ENCODE results near the gene QRFPR.
A peak's percentile ranks its signal among the peaks of the same experiment; 100 is the strongest.

QRFPR gene

DNA sequence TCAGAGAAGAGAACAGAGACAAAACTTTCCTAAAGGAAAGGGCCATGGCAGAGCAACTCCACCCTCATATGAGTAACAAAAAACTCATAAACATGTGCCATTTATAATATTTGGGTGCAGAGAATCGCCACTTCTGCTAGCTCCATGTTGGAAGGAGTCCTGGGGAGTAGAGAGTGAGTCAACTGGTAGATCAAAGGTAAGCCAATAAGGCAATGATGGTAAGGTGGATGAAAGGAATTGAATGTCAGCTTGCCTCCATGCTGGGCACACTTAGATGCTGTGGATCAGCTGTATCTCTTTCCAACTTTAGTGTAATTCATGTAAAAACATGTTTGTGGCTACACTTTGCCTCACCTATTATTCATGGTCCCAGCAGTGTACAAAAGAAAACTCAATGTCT is 4.7 kb downstream of the QRFPR start:
- Histone ChIP-seq H3K9ac (ENCODE audit: low read length) (no peak overlapping the region), H3K79me2 (ENCODE audit: low read length) (no peaks in the 10 kb centered on the region), H4K20me1 (ENCODE audit: insufficient read depth, low read length) (no peaks in the 10 kb centered on the region), H2AFZ (ENCODE audit: low read depth, low read length) (no peak overlapping the region), H3K9me3 (ENCODE audit: insufficient read depth, low read length) (no peaks in the 10 kb centered on the region), H3K4me1 (ENCODE audit: low read length) (peaks cover 20% of the 10 kb centered on the region), H3K27me3 (ENCODE audit: low read depth, low read length) (peaks cover 9% of the 10 kb centered on the region; the same call in 1 of the 2 replicates), H3K4me3 (ENCODE audit: low read length) (no peak overlapping the region), H3K27ac (ENCODE audit: low read length) (no peak overlapping the region), H3K36me3 (replicated peaks; ENCODE audit: low read depth, low read length) (no peaks in the 10 kb centered on the region), H3K4me2 (ENCODE audit: low read length) (no peak overlapping the region)
- TF ChIP-seq, protein P1, sequence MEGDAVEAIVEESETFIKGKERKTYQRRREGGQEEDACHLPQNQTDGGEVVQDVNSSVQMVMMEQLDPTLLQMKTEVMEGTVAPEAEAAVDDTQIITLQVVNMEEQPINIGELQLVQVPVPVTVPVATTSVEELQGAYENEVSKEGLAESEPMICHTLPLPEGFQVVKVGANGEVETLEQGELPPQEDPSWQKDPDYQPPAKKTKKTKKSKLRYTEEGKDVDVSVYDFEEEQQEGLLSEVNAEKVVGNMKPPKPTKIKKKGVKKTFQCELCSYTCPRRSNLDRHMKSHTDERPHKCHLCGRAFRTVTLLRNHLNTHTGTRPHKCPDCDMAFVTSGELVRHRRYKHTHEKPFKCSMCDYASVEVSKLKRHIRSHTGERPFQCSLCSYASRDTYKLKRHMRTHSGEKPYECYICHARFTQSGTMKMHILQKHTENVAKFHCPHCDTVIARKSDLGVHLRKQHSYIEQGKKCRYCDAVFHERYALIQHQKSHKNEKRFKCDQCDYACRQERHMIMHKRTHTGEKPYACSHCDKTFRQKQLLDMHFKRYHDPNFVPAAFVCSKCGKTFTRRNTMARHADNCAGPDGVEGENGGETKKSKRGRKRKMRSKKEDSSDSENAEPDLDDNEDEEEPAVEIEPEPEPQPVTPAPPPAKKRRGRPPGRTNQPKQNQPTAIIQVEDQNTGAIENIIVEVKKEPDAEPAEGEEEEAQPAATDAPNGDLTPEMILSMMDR (IDR thresholded peaks at IDR 0.05; ENCODE audit: low read depth, low read length) = no peak
- no peak for TF ChIP-seq EZH2phosphoT487 (IDR thresholded peaks at IDR 0.05; ENCODE audit: low read depth)

DNA sequence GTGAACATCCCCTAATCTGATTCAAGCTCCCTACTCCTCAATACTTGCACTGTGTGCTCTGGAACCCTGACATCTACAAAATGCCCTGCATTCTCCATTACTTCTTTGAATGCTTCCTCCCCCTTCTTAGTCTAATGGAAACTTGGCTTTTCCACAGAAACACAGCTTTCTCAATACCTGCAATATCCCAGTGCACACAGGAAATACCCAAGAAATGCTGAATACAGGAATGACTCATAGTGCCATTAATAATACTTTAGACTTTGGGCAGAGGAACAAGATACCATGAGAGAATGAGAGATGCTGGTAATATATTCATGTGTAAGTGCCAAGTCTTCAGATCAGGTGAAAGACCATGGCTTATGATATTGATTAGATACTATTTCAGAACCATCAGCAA is 5.6 kb downstream of the QRFPR start:
- Histone ChIP-seq H3K9me3 (ENCODE audit: insufficient read depth, low read length) (no peaks in the 10 kb centered on the region), H2AFZ (ENCODE audit: low read depth, low read length) (no peak overlapping the region), H4K20me1 (ENCODE audit: insufficient read depth, low read length) (no peaks in the 10 kb centered on the region), H3K4me2 (ENCODE audit: low read length) (peak overlapping the region; percentile 3; the same call in 1 of the 2 replicates), H3K27ac (ENCODE audit: low read length) (no peak overlapping the region), H3K9ac (ENCODE audit: low read length) (no peak overlapping the region), H3K27me3 (ENCODE audit: low read depth, low read length) (peaks cover 9% of the 10 kb centered on the region; the same call in 1 of the 2 replicates), H3K4me1 (ENCODE audit: low read length) (peaks cover 20% of the 10 kb centered on the region), H3K36me3 (replicated peaks; ENCODE audit: low read depth, low read length) (no peaks in the 10 kb centered on the region), H3K4me3 (ENCODE audit: low read length) (no peak overlapping the region), H3K79me2 (ENCODE audit: low read length) (no peaks in the 10 kb centered on the region)
- TF ChIP-seq, protein P1 (IDR thresholded peaks at IDR 0.05; ENCODE audit: low read depth, low read length) = no peak
- no peak for TF ChIP-seq EZH2phosphoT487 (IDR thresholded peaks at IDR 0.05; ENCODE audit: low read depth)

DNA sequence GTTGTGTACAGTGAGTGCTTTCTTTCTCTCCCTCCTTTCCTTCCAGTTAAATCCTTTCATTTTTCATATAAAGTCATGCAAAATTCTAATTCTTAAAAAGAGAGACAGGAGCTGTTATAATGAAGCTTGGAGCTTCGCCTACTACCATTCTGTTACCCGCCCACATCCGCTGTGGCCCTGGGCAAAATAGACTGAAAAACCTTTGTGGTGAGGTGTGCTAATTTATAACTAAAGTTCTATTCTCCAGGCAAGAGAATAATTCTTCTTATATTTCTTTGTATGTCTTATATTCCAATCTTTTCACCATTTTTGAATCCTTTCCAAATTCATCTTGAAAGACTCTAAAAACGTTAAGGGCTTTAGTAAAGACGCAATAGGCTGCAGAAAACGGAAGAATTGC is 7.0 kb downstream of the QRFPR start:
- TF ChIP-seq, protein P1 (IDR thresholded peaks at IDR 0.05; ENCODE audit: low read depth, low read length) = no peak
- TF ChIP-seq EZH2phosphoT487 (IDR thresholded peaks at IDR 0.05; ENCODE audit: low read depth) = no peak
- Histone ChIP-seq H2AFZ (ENCODE audit: low read depth, low read length) (no peak overlapping the region), H3K9ac (ENCODE audit: low read length) (no peak overlapping the region), H3K27ac (ENCODE audit: low read length) (no peak overlapping the region), H3K79me2 (ENCODE audit: low read length) (no peaks in the 10 kb centered on the region), H3K9me3 (ENCODE audit: insufficient read depth, low read length) (no peaks in the 10 kb centered on the region), H3K4me1 (ENCODE audit: low read length) (peaks cover 11% of the 10 kb centered on the region), H3K36me3 (replicated peaks; ENCODE audit: low read depth, low read length) (no peaks in the 10 kb centered on the region), H3K27me3 (ENCODE audit: low read depth, low read length) (peaks cover 9% of the 10 kb centered on the region; the same call in 1 of the 2 replicates), H3K4me2 (ENCODE audit: low read length) (no peak overlapping the region), H3K4me3 (ENCODE audit: low read length) (no peak overlapping the region), H4K20me1 (ENCODE audit: insufficient read depth, low read length) (no peaks in the 10 kb centered on the region)

DNA sequence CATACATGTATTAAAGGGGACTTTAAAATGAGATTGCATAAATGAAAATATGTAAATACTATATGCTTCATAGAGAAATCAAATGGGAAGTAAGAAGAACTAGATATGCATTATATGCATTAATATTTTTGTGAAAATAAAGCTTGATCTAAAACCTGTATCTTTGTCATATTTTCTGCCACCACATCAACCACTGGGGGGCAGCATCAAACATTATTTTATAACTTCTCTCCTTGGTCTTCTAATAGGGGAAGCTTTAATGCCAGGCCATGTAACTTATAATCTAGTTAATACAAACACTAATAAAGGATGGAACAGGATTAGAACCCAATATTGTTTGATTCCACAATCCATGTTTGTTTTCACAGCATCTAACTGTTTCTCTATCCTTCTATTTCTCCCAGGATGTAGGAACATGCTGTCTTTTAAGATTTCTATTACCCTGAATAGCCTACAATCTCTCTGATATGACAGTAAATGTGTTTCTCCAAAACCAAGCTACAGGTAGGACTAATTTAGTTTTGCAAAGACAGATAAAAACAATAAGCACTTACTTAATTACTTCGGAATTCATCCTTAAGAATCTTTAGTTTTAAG is 10.0 kb downstream of the QRFPR start:
- Histone ChIP-seq H3K4me1 (ENCODE audit: low read length) (peaks cover 9% of the 10 kb centered on the region), H3K27ac (ENCODE audit: low read length) (no peak overlapping the region), H3K36me3 (replicated peaks; ENCODE audit: low read depth, low read length) (no peaks in the 10 kb centered on the region), H3K9me3 (ENCODE audit: insufficient read depth, low read length) (no peaks in the 10 kb centered on the region), H3K9ac (ENCODE audit: low read length) (no peak overlapping the region), H3K27me3 (ENCODE audit: low read depth, low read length) (peaks cover 6% of the 10 kb centered on the region; the same call in 1 of the 2 replicates), H2AFZ (ENCODE audit: low read depth, low read length) (no peak overlapping the region), H3K79me2 (ENCODE audit: low read length) (no peaks in the 10 kb centered on the region), H3K4me3 (ENCODE audit: low read length) (no peak overlapping the region), H4K20me1 (ENCODE audit: insufficient read depth, low read length) (no peaks in the 10 kb centered on the region), H3K4me2 (ENCODE audit: low read length) (no peak overlapping the region)
- TF ChIP-seq, protein P1 (IDR thresholded peaks at IDR 0.05; ENCODE audit: low read depth, low read length) = peak; percentile 79
- no peak for TF ChIP-seq EZH2phosphoT487 (IDR thresholded peaks at IDR 0.05; ENCODE audit: low read depth)

Measured in OCI-LY3 (cell line).